ENCODE measurements around the gene SESTD1.

The SESTD1 gene

GRCh38 chr2:179277429-179278196, 13.0 kb upstream of the SESTD1 start:
- H3K36me3 ChIP-seq (replicated peaks): no peaks in the 10 kb centered on the region
- H3K9me3 ChIP-seq: no peaks in the 10 kb centered on the region
- no peak for DNase-seq (ENCODE audit: low spot score in 2 of 2)
- H3K4me3 ChIP-seq: no peak overlapping the region
- no peaks in the 10 kb centered on the region for H3K27me3 ChIP-seq (ENCODE audit: low read depth)
- in situ Hi-C loops (cut with MboI; ENCODE audit: low sequenced_read_pairs): no loop called here
- no peaks in the 10 kb centered on the region for H3K4me1 ChIP-seq

GRCh38 chr2:179275253-179276012, 10.8 kb upstream of the SESTD1 start:
- H3K4me1 ChIP-seq: no peaks in the 10 kb centered on the region
- H3K27me3 ChIP-seq (ENCODE audit: low read depth): no peaks in the 10 kb centered on the region
- in situ Hi-C loops (cut with MboI; ENCODE audit: low sequenced_read_pairs): no loop called here
- no peaks in the 10 kb centered on the region for H3K9me3 ChIP-seq
- no peak overlapping the region for H3K4me3 ChIP-seq
- DNase-seq (ENCODE audit: low spot score in 2 of 2): no peak
- no peaks in the 10 kb centered on the region for H3K36me3 ChIP-seq (replicated peaks)

GRCh38 chr2:179274749-179275148, 10.1 kb upstream of the SESTD1 start:
- H3K27me3 ChIP-seq (ENCODE audit: low read depth): no peaks in the 10 kb centered on the region
- DNase-seq (ENCODE audit: low spot score in 2 of 2): no peak
- H3K9me3 ChIP-seq: no peaks in the 10 kb centered on the region
- in situ Hi-C loops (cut with MboI; ENCODE audit: low sequenced_read_pairs): no loop called here
- no peaks in the 10 kb centered on the region for H3K4me1 ChIP-seq
- H3K4me3 ChIP-seq: no peak overlapping the region
- H3K36me3 ChIP-seq (replicated peaks): no peaks in the 10 kb centered on the region

- DNase-seq (ENCODE audit: low spot score in 2 of 2): no peak
- no peaks in the 10 kb centered on the region for H3K36me3 ChIP-seq (replicated peaks)
- in situ Hi-C loops (cut with MboI; ENCODE audit: low sequenced_read_pairs): no loop called here
- H3K4me3 ChIP-seq: no peak overlapping the region
- no peaks in the 10 kb centered on the region for H3K4me1 ChIP-seq
- no peaks in the 10 kb centered on the region for H3K27me3 ChIP-seq (ENCODE audit: low read depth)
- no peaks in the 10 kb centered on the region for H3K9me3 ChIP-seq
Observed at GRCh38 chr2:179273461-179273962, 8.9 kb upstream of the SESTD1 start.

GRCh38 chr2:179272406-179273192, 8.0 kb upstream of the SESTD1 start:
- Histone ChIP-seq H3K27me3 (ENCODE audit: low read depth) (no peaks in the 10 kb centered on the region), H3K9me3 (no peaks in the 10 kb centered on the region), H3K4me3 (no peak overlapping the region), H3K4me1 (no peaks in the 10 kb centered on the region), H3K36me3 (replicated peaks) (no peaks in the 10 kb centered on the region)
- in situ Hi-C loops (cut with MboI; ENCODE audit: low sequenced_read_pairs): no loop called here
- no peak for DNase-seq (ENCODE audit: low spot score in 2 of 2)

- H3K4me3 ChIP-seq: no peak overlapping the region
- in situ Hi-C loops (cut with MboI; ENCODE audit: low sequenced_read_pairs): no loop called here
- H3K4me1 ChIP-seq: no peaks in the 10 kb centered on the region
- H3K9me3 ChIP-seq: no peaks in the 10 kb centered on the region
- no peaks in the 10 kb centered on the region for H3K27me3 ChIP-seq (ENCODE audit: low read depth)
- H3K36me3 ChIP-seq (replicated peaks): no peaks in the 10 kb centered on the region
- DNase-seq (ENCODE audit: low spot score in 2 of 2): no peak
Observed at GRCh38 chr2:179270689-179271088, 6.1 kb upstream of the SESTD1 start.

GRCh38 chr2:179268277-179268925, 3.8 kb upstream of the SESTD1 start:
- peak in 1 of 2 experiments; percentile 63 for DNase-seq (ENCODE audit: low spot score in 2 of 2)
- no peaks in the 10 kb centered on the region for H3K27me3 ChIP-seq (ENCODE audit: low read depth)
- peaks cover 3% of the 10 kb centered on the region for H3K4me1 ChIP-seq
- H3K4me3 ChIP-seq: no peak overlapping the region
- in situ Hi-C loops (cut with MboI; ENCODE audit: low sequenced_read_pairs): no loop called here
- no peaks in the 10 kb centered on the region for H3K9me3 ChIP-seq
- H3K36me3 ChIP-seq (replicated peaks): no peaks in the 10 kb centered on the region

- Histone ChIP-seq H3K4me3 (no peak overlapping the region), H3K27me3 (ENCODE audit: low read depth) (no peaks in the 10 kb centered on the region), H3K36me3 (replicated peaks) (no peaks in the 10 kb centered on the region), H3K9me3 (no peaks in the 10 kb centered on the region), H3K4me1 (peaks cover 12% of the 10 kb centered on the region)
- in situ Hi-C loops (cut with MboI; ENCODE audit: low sequenced_read_pairs): no loop called here
- DNase-seq (ENCODE audit: low spot score in 2 of 2): no peak
Observed at GRCh38 chr2:179266271-179266670, 1.6 kb upstream of the SESTD1 start.

- Histone ChIP-seq H3K9me3 (no peaks in the 10 kb centered on the region), H3K4me3 (peak overlapping the region; percentile 25), H3K27me3 (ENCODE audit: low read depth) (no peaks in the 10 kb centered on the region), H3K36me3 (replicated peaks) (no peaks in the 10 kb centered on the region), H3K4me1 (peaks cover 12% of the 10 kb centered on the region)
- DNase-seq (ENCODE audit: low spot score in 2 of 2): no peak
- in situ Hi-C loops (cut with MboI; ENCODE audit: low sequenced_read_pairs): no loop called here
Observed at GRCh38 chr2:179265082-179265510, 464 bp upstream of the SESTD1 start.

GRCh38 chr2:179263446-179264367, 925 bp downstream of the SESTD1 start:
- Histone ChIP-seq H3K27me3 (ENCODE audit: low read depth) (no peaks in the 10 kb centered on the region), H3K4me3 (peak overlapping the region; percentile 67), H3K36me3 (replicated peaks) (no peaks in the 10 kb centered on the region), H3K4me1 (peaks cover 12% of the 10 kb centered on the region), H3K9me3 (no peaks in the 10 kb centered on the region)
- in situ Hi-C loops (cut with MboI; ENCODE audit: low sequenced_read_pairs): no loop called here
- peak; percentile 42 to 52 for DNase-seq (ENCODE audit: low spot score in 2 of 2)

- Histone ChIP-seq H3K9me3 (no peaks in the 10 kb centered on the region), H3K36me3 (replicated peaks) (no peaks in the 10 kb centered on the region), H3K27me3 (ENCODE audit: low read depth) (no peaks in the 10 kb centered on the region), H3K4me1 (peaks cover 12% of the 10 kb centered on the region), H3K4me3 (peak overlapping the region; percentile 67)
- in situ Hi-C loops (cut with MboI; ENCODE audit: low sequenced_read_pairs): no loop called here
- peak in 1 of 2 experiments; percentile 82 for DNase-seq (ENCODE audit: low spot score in 2 of 2)
Observed at GRCh38 chr2:179263015-179263414, 1.6 kb downstream of the SESTD1 start.

GRCh38 chr2:179262077-179262660, 2.5 kb downstream of the SESTD1 start:
- DNase-seq (ENCODE audit: low spot score in 2 of 2): no peak
- in situ Hi-C loops (cut with MboI; ENCODE audit: low sequenced_read_pairs): no loop called here
- Histone ChIP-seq H3K27me3 (ENCODE audit: low read depth) (no peaks in the 10 kb centered on the region), H3K4me3 (no peak overlapping the region), H3K4me1 (peaks cover 12% of the 10 kb centered on the region), H3K9me3 (no peaks in the 10 kb centered on the region), H3K36me3 (replicated peaks) (no peaks in the 10 kb centered on the region)
